Aorta (tissue), 5 donors: ENCODE results near the gene CROCC2. TPM values are rescaled to one million over a fixed set of nuclear protein-coding genes. Genes with fewer than 3 reads are reported as not detected.

Experiments used
- ATAC-seq: fragments of 200-7000 bp; cut with Tn5 transposase; one replicate; pipeline ENCODE4 v1.9.1; 2022; ENCODE audit warnings: moderate library complexity; ENCODE audit not compliant: low FRiP score
- DNase-seq, 2 donors: peaks; one replicate each; pipeline ENCODE4 v3.0.0-alpha.2; 2020
- H3K27ac ChIP-seq, 2 donors: one replicate each; pipeline ENCODE4 v1.5.1; 2013; ENCODE audit warnings: low read length in 2 of 2, mild to moderate bottlenecking in 2 of 2, moderate library complexity in 2 of 2, control low read depth in 1 of 2, inconsistent platforms in 1 of 2, low read depth in 1 of 2
- H3K27me3 ChIP-seq, 2 donors: one replicate each; pipeline ENCODE4 v1.6.1; 2013; ENCODE audit warnings: control low read depth in 1 of 2, low read length in 1 of 2, mild to moderate bottlenecking in 1 of 2, moderate library complexity in 1 of 2; ENCODE audit not compliant: insufficient read depth in 2 of 2, control insufficient read depth in 1 of 2
- H3K36me3 ChIP-seq, 2 donors: one replicate each; pipeline ENCODE4 v1.6.1; 2013; ENCODE audit warnings: control low read depth in 1 of 2, low read length in 1 of 2, mild to moderate bottlenecking in 1 of 2; ENCODE audit not compliant: insufficient read depth in 2 of 2, control insufficient read depth in 1 of 2
- H3K4me1 ChIP-seq, 2 donors: one replicate each; pipeline ENCODE4 v1.6.1; 2013; ENCODE audit warnings: low read length in 2 of 2, control low read depth in 1 of 2, mild to moderate bottlenecking in 1 of 2, moderate library complexity in 1 of 2; ENCODE audit not compliant: insufficient read depth in 2 of 2, control insufficient read depth in 1 of 2
- H3K4me3 ChIP-seq, 2 donors: one replicate each; pipeline ENCODE4 v1.5.1; 2013; ENCODE audit warnings: low read length in 2 of 2, control low read depth in 1 of 2, mild to moderate bottlenecking in 1 of 2
- H3K9me3 ChIP-seq: one replicate; pipeline ENCODE4 v1.6.1; 2013; ENCODE audit warnings: mild to moderate bottlenecking, low read length; ENCODE audit not compliant: control insufficient read depth
- WGBS, 2 donors: extraction: QIAGEN DNeasy Blood & Tissue Kit; methylation state at CpG; one replicate each; pipeline ENCODE4 v1.1.7; 2013; 5-methylcytosine and 5-hydroxymethylcytosine counted together
- intact Hi-C, 2 donors: fragments of 100-400 bp; cut with DNase I; formaldehyde crosslinking; loops; one replicate each; pipeline versions ENCODE4 v1.14.2 to v1.15.0; 2022
- long read RNA-seq, 2 donors: library from polyadenylated mRNA; unstranded; transcript quantifications; one replicate each; pipeline ENCODE4 v2.0.0, GENCODE V29; 2020 to 2021
- polyA plus RNA-seq, 2 donors: library from polyadenylated mRNA; stranded (reverse); fragments of 200-250 nt; gene quantifications; one replicate each; pipeline ENCODE4 v1.2.3, GENCODE V29; 2013
- total RNA-seq, 2 donors: library from RNA; stranded (reverse); fragmentation: NEBNext Ultra II Directional; extraction: Animal tissue kit (Norgen Biotek cat#: 25700); gene quantifications; one replicate each; pipeline ENCODE4 v1.2.1, GENCODE V29; 2021
- donor health status: healthy with polysubstance abuse.
- donor health status: Bipolar disorder and iron deficiency.
- donor health status: DM: no; HTN: no; CAD: no.
- donor health status: DM: no; HTN: no; CAD: no.
- donor health status: DM: yes; HTN: yes; CAD: no.

Gene CROCC2
- total RNA-seq = under 1 TPM; 0.13 to 0.45 TPM
- not detected for polyA plus RNA-seq
- long read RNA-seq, donor 1, partial matches to known transcripts = 0 of 1 reads
- long read RNA-seq, donor 1, other reads (novel, unspliced or antisense) = 1 of 1 reads
- long read RNA-seq, donor 2 = 0 reads

- ATAC-seq (no peak), DNase-seq (no peak)
- Histone ChIP-seq H3K4me1 (no peaks in the 10 kb centered on the region), H3K27ac (no peak within 1 kb of the TSS), H3K9me3 (no peaks in the 10 kb centered on the region), H3K27me3 (no peaks in the 10 kb centered on the region), H3K36me3 (no peaks in the 10 kb centered on the region), H3K4me3 (no peak within 1 kb of the TSS)
- intact Hi-C loops = no loop called here
- WGBS, 2 donors = 51% methylated on average over 23 of the region's 23 CpGs
Measured at GRCh38 chr2:240906141-240906910, at the start of gene CROCC2. Gene CROCC2, plus strand, starts transcription at chr2:240906336. Its CDS starts 178 bp downstream, at chr2:240906514.

GRCh38 chr2:240857039-240858008 is 48.8 kb upstream of the CROCC2 start:
- peak; percentile 20 for ATAC-seq
- Histone ChIP-seq H3K9me3 (no peaks in the 10 kb centered on the region), H3K36me3 (no peaks in the 10 kb centered on the region), H3K27ac (no peak overlapping the region), H3K4me3 (no peak overlapping the region), H3K27me3 (no peaks in the 10 kb centered on the region), H3K4me1 (no peaks in the 10 kb centered on the region)
- 80 to 84% methylated on average over 21 of the region's 21 CpGs for whole genome bisulfite sequencing, 2 donors
- no peak for DNase-seq
- intact Hi-C loops = loop anchor here in 1 of 2 donors (10.0 kb wide), 1 partner anchor 367 kb away; no protein-coding TSS in a partner anchor

- Histone ChIP-seq H3K36me3 (no peaks in the 10 kb centered on the region), H3K27ac (no peak overlapping the region), H3K9me3 (no peaks in the 10 kb centered on the region), H3K4me3 (no peak overlapping the region), H3K4me1 (no peaks in the 10 kb centered on the region), H3K27me3 (no peaks in the 10 kb centered on the region)
- no peak for DNase-seq
- intact Hi-C loops = loop anchor here in 1 of 2 donors (10.0 kb wide), 1 partner anchor 366 kb away; no protein-coding TSS in a partner anchor
- no peak for ATAC-seq
- 82 to 84% methylated on average over 13 of the region's 13 CpGs for WGBS, 2 donors
Measured at GRCh38 chr2:240858321-240858720, 47.8 kb upstream of the CROCC2 start.

- H3K27ac ChIP-seq = no peak overlapping the region
- ATAC-seq (no peak), DNase-seq (no peak)
- no peak overlapping the region for H3K4me3 ChIP-seq
- H3K9me3 ChIP-seq = no peaks in the 10 kb centered on the region
- intact Hi-C loops = loop anchor here in 1 of 2 donors (10.0 kb wide), 1 partner anchor 366 kb away; no protein-coding TSS in a partner anchor
- H3K4me1 ChIP-seq = no peaks in the 10 kb centered on the region
- WGBS, 2 donors = 85 to 89% methylated on average over 10 of the region's 10 CpGs
- H3K27me3 ChIP-seq = no peaks in the 10 kb centered on the region
- no peaks in the 10 kb centered on the region for H3K36me3 ChIP-seq
Measured at GRCh38 chr2:240858871-240859270, 47.3 kb upstream of the CROCC2 start.

- ATAC-seq = no peak
- no peaks in the 10 kb centered on the region for H3K27me3 ChIP-seq
- no peaks in the 10 kb centered on the region for H3K4me1 ChIP-seq
- intact Hi-C loops = no loop called here
- H3K4me3 ChIP-seq = no peak overlapping the region
- WGBS, 2 donors = 84 to 85% methylated on average over 2 of the region's 2 CpGs
- no peak for DNase-seq
- no peaks in the 10 kb centered on the region for H3K36me3 ChIP-seq
- H3K27ac ChIP-seq = no peak overlapping the region
- H3K9me3 ChIP-seq = no peaks in the 10 kb centered on the region
Measured at GRCh38 chr2:240861547-240861946, 44.6 kb upstream of the CROCC2 start.

- no peaks in the 10 kb centered on the region for H3K27me3 ChIP-seq
- 80 to 82% methylated on average over 3 of the region's 3 CpGs for WGBS, 2 donors
- no peak for ATAC-seq
- H3K4me3 ChIP-seq = no peak overlapping the region
- intact Hi-C loops = no loop called here
- H3K9me3 ChIP-seq = no peaks in the 10 kb centered on the region
- H3K36me3 ChIP-seq = no peaks in the 10 kb centered on the region
- H3K27ac ChIP-seq = no peak overlapping the region
- H3K4me1 ChIP-seq = no peaks in the 10 kb centered on the region
- DNase-seq = no peak
Measured at GRCh38 chr2:240864475-240864874, 41.7 kb upstream of the CROCC2 start.

GRCh38 chr2:240865391-240865790 is 40.7 kb upstream of the CROCC2 start:
- DNase-seq (no peak), ATAC-seq (no peak)
- Histone ChIP-seq H3K27ac (no peak overlapping the region), H3K36me3 (no peaks in the 10 kb centered on the region), H3K4me1 (no peaks in the 10 kb centered on the region), H3K4me3 (no peak overlapping the region), H3K9me3 (no peaks in the 10 kb centered on the region), H3K27me3 (no peaks in the 10 kb centered on the region)
- WGBS, 2 donors = 81 to 83% methylated on average over 5 of the region's 5 CpGs
- intact Hi-C loops = no loop called here

GRCh38 chr2:240868286-240869108 is 37.6 kb upstream of the CROCC2 start, which contains the start of gene AGXT:
Gene AGXT, plus strand, starts transcription at chr2:240868824. Its CDS starts 42 bp downstream, at chr2:240868866.
- Histone ChIP-seq H3K27ac (no peak within 1 kb of the TSS), H3K36me3 (no peaks in the 10 kb centered on the region), H3K4me1 (no peaks in the 10 kb centered on the region), H3K9me3 (no peaks in the 10 kb centered on the region), H3K27me3 (no peaks in the 10 kb centered on the region), H3K4me3 (no peak within 1 kb of the TSS)
- 79 to 81% methylated on average over 21 of the region's 21 CpGs for WGBS, 2 donors
- DNase-seq (no peak), ATAC-seq (no peak)
- intact Hi-C loops = no loop called here
